ENCODE measurements around the gene NLGN3. TPM values are rescaled to one million over a fixed set of nuclear protein-coding genes. Genes with fewer than 3 reads are reported as not detected.

NLGN3 gene
- total RNA-seq, 2 donors from 2014 or later = 0.52 to 0.97 TPM

DNA sequence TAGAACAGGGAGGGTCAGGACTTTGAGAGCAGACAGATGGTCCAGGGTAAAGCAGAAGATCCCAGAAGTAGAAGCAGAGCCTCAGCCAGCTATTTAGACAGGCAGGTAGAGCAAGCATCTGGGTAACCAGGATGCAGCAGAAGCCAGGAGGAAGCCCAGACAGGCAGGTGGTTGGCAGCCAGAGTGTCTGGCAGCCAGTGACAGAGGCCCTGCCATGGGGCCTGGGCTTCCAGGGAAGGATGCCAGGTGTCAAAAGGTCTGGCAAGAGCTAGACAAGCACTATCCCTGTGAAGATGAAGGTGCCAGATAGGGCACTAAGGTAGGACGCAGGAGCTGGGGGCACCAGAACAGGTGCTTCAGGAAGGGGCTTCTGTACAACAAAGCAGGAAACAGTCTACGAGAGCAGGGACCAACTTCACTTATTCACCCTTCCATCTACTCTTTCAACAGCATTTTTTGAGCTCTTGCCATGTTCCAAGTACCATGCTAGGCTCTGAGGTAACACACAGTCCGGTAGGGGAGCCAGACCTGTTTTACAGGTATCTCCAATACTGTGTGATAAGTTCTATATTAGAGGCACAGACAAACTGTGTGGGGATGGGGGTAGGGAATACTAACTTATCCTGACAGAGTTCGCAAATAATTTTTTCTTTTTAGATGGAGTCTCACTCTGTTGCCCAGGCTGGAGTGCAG, 40.3 kb downstream of the NLGN3 start:
- no peak for ATAC-seq
- intact Hi-C loops (cut with DNase I) = no loop called here
- no peak for DNase-seq

DNA sequence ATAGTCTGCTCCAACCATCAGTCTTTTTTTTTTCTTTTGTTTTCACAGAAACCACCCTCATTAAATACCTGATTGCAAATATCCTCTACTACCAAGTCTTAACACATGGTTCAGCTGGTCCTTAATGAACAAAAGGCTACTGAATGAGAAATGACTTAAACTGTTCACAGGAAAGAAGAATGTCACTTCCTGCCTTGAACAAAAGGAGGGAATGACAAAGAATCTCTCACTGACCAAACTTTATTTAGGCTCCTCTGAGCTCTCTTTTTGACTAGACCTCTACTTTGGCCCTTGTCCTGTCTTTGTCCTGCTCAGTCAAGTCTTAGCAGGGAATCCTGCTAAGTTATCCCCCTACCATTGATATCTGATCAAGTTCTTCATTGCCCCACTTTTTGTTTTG, 46.6 kb downstream of the NLGN3 start:
- ATAC-seq = no peak
- intact Hi-C loops (cut with DNase I) = no loop called here
- DNase-seq = no peak

DNA sequence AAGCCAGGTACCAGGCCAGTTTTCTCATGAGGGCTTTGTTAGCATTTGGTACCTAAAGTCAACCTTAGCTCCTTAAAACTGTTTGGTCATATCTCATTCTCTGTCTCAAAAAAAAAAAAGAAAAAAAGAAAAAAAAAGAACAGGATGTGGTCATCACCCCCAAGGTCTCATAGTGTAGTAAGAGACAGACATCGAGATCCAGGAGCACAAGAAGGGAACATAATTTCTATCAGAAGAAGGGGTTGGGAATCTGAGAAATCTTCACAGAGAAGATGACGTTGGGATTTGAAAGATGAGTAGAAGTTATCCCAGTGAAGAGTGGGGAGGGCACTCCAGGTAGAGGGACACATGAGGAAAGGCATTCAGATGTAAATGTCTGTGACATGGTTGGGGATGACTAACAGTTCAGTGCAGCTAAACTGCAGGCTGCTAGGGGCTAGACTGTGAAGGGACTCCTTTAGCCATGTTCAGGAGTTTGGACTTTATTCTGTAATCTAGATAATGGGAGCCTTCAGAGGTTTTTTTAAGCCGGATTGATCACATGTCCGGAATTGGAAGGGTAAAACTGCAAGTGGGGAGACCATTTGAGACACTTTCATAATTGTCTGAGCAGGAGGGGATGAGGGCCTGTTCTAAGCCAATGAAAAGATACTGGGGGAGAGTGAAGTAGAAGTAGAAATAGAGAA, 51.5 kb downstream of the NLGN3 start:
- no peak for DNase-seq
- intact Hi-C loops (cut with DNase I) = no loop called here
- no peak for ATAC-seq

DNA sequence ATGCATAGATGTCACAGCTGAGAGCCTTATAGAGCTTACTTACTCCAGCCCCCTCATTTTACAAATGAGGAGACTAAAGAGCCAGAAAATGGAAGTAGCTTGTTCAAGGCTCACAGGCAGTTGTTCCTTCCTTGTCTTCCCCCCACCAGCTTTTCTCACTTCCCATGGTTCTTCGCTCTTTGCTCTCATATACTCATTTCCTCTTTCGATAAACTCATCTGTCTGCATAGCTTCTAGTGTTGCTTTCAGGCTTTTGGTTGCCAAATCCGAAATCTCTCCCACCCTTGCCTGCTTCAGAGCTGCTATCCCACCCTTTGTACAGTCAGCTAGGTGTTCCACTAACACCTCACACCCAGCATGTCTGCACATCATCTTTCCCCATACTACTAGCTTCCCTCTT, 53.4 kb downstream of the NLGN3 start:
- intact Hi-C loops (cut with DNase I) = no loop called here
- DNase-seq (no peak), ATAC-seq (no peak)

DNA sequence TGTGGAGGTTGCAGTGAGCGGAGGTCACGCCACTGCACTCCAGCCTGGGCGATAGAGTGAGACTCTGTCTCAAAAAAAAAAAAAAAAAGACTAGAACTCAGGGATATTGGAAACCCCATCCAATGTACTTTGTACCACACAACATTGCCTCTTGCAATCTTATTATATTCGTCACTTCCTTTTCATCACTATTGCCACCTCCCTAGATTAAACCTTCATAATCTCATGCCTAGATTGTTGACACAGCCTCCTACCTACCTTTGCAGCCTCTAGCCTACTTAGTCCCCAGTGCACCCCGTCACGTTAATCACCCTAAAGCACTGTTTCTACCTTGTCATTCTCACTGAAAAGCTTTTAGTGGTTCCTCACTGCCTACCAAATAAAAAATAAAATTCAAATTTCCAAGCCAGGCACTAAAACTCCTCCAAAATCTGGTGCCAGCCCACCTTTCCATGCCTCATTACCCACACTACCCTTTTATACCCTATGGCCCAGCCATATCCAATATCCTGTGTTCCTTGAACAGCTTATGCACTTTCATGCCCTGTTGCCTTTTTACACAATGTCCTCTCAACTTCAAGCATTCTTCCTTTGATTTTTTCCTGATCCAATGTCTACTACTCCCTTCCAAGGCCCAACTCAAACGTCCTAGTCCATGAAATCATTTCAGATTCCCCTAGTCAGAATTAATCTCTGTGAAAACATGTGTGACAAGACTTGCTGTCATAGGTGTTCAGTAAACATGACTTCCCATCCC, 54.8 kb downstream of the NLGN3 start:
- intact Hi-C loops (cut with DNase I) = no loop called here
- DNase-seq = no peak
- no peak for ATAC-seq

DNA sequence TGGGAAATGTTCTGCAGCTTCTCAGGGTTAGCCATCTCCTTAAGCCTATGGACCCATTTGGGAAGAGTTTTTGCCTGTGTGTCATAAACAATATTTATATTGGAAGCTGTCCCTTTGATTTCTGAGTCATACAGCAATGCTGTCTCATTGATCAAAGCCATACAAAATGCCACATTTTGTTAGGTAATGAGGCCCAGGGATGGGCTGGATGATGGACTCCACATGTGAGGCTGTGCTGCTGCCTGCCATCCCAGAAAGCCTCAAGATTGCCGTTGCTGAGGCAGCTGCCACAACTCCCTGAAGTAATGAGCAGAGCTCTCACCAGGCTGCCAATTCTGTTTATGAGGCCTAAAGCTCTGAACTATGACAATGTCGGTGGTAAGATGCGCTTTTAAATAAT, 66.2 kb downstream of the NLGN3 start:
- DNase-seq = no peak
- ATAC-seq = no peak
- intact Hi-C loops (cut with DNase I) = no loop called here

DNA sequence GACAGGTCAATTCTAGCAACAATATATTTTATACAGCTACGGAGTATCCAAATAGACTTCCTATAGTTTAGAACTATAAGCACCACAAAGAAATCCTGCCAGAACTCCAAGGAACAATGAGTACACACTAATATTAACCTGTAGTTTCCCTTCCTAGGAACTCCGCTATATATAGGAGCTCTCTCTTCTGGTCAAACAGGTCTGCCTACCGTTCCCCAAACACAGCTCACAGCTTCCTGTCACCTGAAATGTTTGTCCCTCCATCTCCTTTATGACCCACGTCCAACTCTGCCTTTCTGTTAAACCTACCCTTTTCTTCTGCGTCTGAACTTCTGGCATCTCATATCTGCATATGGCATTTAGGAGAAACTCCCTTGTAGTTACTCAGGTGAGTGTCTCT, 67.9 kb downstream of the NLGN3 start:
- no peak for ATAC-seq
- intact Hi-C loops (cut with DNase I) = no loop called here
- no peak for DNase-seq

DNA sequence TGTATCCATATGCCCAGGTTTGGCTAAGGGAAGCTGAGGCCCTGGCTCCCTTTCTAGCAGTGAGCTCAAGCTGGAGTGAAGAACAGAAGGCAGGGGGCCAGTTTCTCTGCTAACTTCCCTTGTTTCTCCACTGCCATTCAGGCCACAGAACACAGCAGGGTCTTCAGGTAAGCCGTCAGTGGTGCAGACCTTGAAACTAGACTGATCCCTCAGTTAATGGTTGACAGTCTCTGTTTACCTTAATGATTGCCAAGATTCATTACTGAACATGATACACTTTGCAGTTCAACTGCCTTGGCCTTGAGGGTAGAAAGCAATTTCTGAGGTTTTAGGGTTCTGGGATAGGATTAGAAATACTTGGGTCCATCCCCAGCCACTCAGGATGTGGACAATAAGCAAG, 69.5 kb downstream of the NLGN3 start:
- intact Hi-C loops (cut with DNase I) = no loop called here
- DNase-seq = no peak
- ATAC-seq = no peak

DNA sequence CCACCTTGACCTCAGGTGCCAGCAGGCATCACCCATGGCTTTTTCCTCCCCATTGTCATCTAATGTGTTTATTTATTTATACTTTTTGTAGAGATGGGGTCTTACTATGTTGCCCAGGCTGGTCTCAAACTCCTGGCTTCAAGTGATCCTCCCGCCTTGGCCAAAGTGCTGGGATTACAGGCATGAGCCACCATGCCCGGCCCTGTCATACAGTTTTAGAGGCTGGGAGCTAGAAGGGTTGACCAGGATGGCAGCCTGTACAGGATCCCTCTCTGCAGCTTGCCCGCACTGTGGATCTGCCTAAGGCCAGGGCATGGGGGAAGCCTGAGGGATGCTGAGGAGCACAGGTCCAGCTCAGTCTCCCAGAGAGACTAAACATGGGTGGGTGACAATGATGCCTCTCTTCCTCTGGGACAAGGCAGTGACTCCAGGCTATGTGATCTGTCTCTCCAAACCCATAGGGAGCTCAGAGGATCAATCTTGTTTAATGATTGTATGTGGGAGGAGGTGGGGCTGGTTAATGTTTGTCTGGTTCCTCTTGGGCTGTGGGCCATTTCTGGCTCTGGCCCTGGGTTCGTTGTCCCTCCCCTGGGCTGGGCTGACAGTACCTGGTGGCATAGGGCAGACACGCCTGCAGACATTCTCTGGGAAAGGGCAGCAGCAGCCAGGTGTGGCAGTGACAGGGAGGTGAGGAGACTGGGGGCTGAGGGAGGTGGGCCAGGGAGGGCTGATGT, 70.1 kb downstream of the NLGN3 start:
- no peak for ATAC-seq
- no peak for DNase-seq
- intact Hi-C loops (cut with DNase I) = no loop called here

DNA sequence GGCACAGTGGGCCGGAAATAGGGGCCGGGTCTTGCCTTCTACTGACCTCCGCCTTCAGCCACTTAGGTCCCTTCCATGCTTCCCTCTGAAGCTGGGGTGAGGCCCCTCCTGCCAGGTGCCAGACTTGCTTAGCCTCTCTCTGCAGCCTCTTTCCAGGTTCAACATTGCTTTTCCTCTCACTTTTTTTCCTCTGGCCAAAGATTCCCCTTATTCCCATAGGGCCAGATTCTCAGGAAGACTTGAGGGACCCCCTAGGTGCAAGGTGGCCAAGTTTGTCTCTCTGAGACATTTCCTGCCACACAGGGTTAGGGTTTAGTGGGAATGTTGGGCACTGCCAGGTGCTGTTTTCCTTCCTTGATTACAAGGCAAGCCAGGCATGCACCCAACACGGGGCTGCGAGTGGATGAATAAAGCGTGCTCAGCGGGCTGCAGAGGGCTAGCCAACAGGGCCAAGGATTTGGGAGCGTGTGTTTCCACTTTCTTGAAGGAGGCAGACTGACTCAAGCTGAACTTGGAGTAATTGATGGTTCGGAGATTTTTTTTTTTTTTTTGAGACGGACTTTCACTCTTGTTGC, 70.8 kb downstream of the NLGN3 start:
- intact Hi-C loops (cut with DNase I) = no loop called here
- DNase-seq (no peak), ATAC-seq (no peak)

DNA sequence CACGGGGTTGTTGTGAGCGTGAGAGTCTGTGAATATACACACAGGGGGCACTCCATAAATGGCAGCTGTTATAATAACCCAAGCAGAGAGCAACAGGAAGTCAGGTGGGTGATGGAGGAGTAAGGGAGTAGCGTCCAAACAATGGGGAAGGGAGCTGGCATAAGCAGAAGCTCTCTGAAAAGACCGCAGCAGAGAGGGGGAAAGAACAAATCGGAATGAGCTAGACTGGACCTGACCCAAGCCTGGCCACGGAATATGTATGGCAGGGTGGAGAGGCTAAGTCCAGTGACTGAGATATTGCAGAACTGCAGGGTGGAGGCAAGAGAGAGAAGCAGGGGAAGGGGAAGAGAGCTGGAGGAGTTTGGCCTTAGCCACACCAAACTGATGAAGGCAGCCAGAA, 71.8 kb downstream of the NLGN3 start:
- DNase-seq (no peak), ATAC-seq (no peak)
- intact Hi-C loops (cut with DNase I) = no loop called here

DNA sequence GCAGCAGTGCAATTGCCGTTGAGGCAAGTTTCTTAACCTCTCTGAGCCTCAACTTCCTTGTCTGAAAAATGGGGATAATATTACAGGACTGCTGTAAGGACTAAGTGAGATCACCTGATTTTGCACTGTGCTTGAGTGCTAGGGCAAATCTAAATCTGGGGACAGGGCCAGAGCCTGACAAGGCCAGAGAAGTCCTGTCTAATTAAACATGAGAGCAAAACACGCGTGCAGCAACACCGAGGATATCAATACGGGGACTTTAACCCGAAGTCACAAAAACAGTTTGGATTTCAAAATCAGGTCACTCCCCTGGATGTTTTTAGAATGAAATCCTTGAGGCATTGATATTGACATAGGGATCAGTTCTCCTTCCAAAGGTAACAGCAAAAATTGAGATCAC, 72.7 kb downstream of the NLGN3 start:
- intact Hi-C loops (cut with DNase I) = no loop called here
- ATAC-seq (no peak), DNase-seq (no peak)

Other genes with a start within 250 kb of the NLGN3 start
- gene TEX11, start 236.1 kb upstream of the NLGN3 start, total RNA-seq = not detected
- gene SLC7A3, start 213.7 kb upstream of the NLGN3 start, total RNA-seq = not detected
- 10 to 100 TPM; 48.9 to 57.3 TPM for gene SNX12, start 76.5 kb upstream of the NLGN3 start, total RNA-seq
- 10 to 100 TPM; 28.5 to 30.9 TPM for gene FOXO4, start 49.0 kb upstream of the NLGN3 start, total RNA-seq
- gene CXorf65, start 38.1 kb upstream of the NLGN3 start, total RNA-seq = not detected
- 1 to 10 TPM; 1.8 to 2.6 TPM for gene IL2RG, start 33.3 kb upstream of the NLGN3 start, total RNA-seq
- gene MED12, start 26.2 kb upstream of the NLGN3 start, total RNA-seq = 10 to 100 TPM; 21.1 to 23.8 TPM
- not detected for gene GJB1, start 78.4 kb downstream of the NLGN3 start, total RNA-seq
- 10 to 100 TPM; 11.9 to 13.6 TPM for gene ZMYM3, start 109.3 kb downstream of the NLGN3 start, total RNA-seq
- gene NONO, start 138.8 kb downstream of the NLGN3 start, total RNA-seq = 100 to 1,000 TPM in 1 of 2 donors, 10 to 100 TPM in 1; 99.7 to 130 TPM
- 100 to 1,000 TPM in 1 of 2 donors, 10 to 100 TPM in 1; 90.5 to 115 TPM for gene ITGB1BP2, start 156.9 kb downstream of the NLGN3 start, total RNA-seq
- gene TAF1, start 221.5 kb downstream of the NLGN3 start, total RNA-seq = 10 to 100 TPM; 17.8 to 23.0 TPM